Inferior parietal cortex (tissue), 1 donor: ENCODE measurements around the gene SLC5A10.
"Not testable (repeated sequence)": the region's sequence is repeated elsewhere in the genome, so short reads cannot be mapped to it uniquely, and the experiment has no call there.

Experiments used
- DNase-seq: peaks from one replicate; pipeline ENCODE4 v3.0.0-alpha.2; 2016; ENCODE audit errors: extremely low spot score

SLC5A10 gene

GRCh38 chr17:19040350-19040749 lies 88.4 kb downstream of the SLC5A10 start:
- DNase-seq, result not testable (repeated sequence)

GRCh38 chr17:19041871-19042270 lies 89.9 kb downstream of the SLC5A10 start:
- not testable (repeated sequence) for DNase-seq

- DNase-seq, result not testable (repeated sequence)
Measured at GRCh38 chr17:19042369-19042768, 90.4 kb downstream of the SLC5A10 start.

GRCh38 chr17:19043032-19043431 lies 91.1 kb downstream of the SLC5A10 start:
- DNase-seq, result not testable (repeated sequence)

GRCh38 chr17:19044643-19045042 lies 92.7 kb downstream of the SLC5A10 start:
- DNase-seq, result not testable (repeated sequence)

GRCh38 chr17:19046782-19047375 lies 94.9 kb downstream of the SLC5A10 start, which contains the start of gene GRAP:
Gene GRAP (minus strand): TSS chr17:19046957. CDS start chr17:19046926, 31 bp downstream.
- DNase-seq, result not testable (repeated sequence)

GRCh38 chr17:19047510-19047909 lies 95.5 kb downstream of the SLC5A10 start:
- DNase-seq, result not testable (repeated sequence)

- DNase-seq, result not testable (repeated sequence)
Measured at GRCh38 chr17:19048826-19049225, 96.9 kb downstream of the SLC5A10 start.

- not testable (repeated sequence) for DNase-seq
Measured at GRCh38 chr17:19055447-19055846, 103.5 kb downstream of the SLC5A10 start.

GRCh38 chr17:19062009-19062717 lies 110.2 kb downstream of the SLC5A10 start:
- DNase-seq, result not testable (repeated sequence)

- not testable (repeated sequence) for DNase-seq
Measured at GRCh38 chr17:19062718-19063325, 110.9 kb downstream of the SLC5A10 start.

GRCh38 chr17:19063326-19063956 lies 111.5 kb downstream of the SLC5A10 start:
- DNase-seq, result not testable (repeated sequence)

GRCh38 chr17:19064378-19064777 lies 112.4 kb downstream of the SLC5A10 start:
- DNase-seq, result not testable (repeated sequence)

GRCh38 chr17:19070318-19071168 lies 118.6 kb downstream of the SLC5A10 start:
- DNase-seq, result not testable (repeated sequence)
